Astrocyte (in vitro differentiated cells and primary cell): ENCODE measurements around the gene WIF1. TPM values are rescaled to one million over a fixed set of nuclear protein-coding genes. Genes with fewer than 3 reads are reported as not detected.

Source experiments
- DNase-seq: peaks from one replicate; pipeline ENCODE4 v3.0.0-alpha.2; 2010; ENCODE audit warnings: low read depth
- FAIRE-seq: peaks from 2 replicates; lab custom pipeline; 2011; peaks lifted over from hg19 to GRCh38; lab: Jason Lieb, UNC
- H2AFZ ChIP-seq: 2 replicates; pipeline ENCODE4 v1.6.0; 2012; ENCODE audit warnings: low read depth, low read length, inconsistent platforms
- H3K27ac ChIP-seq: 2 replicates; pipeline ENCODE4 v1.5.1; 2011; ENCODE audit warnings: low read depth, low read length, inconsistent platforms
- H3K27me3 ChIP-seq: 2 replicates; pipeline ENCODE4 v1.6.0; 2011; ENCODE audit warnings: low read length, inconsistent platforms; ENCODE audit not compliant: insufficient read depth
- H3K36me3 ChIP-seq: 2 replicates; pipeline ENCODE4 v1.5.1; 2011; ENCODE audit warnings: low read length, inconsistent platforms; ENCODE audit not compliant: insufficient read depth
- H3K4me1 ChIP-seq: 2 replicates; pipeline ENCODE4 v1.5.1; 2011; ENCODE audit warnings: low read length, inconsistent platforms; ENCODE audit not compliant: insufficient read depth
- H3K4me2 ChIP-seq: 2 replicates; pipeline ENCODE4 v1.6.0; 2012; ENCODE audit warnings: low read length, inconsistent platforms
- H3K4me3 ChIP-seq: 2 replicates; pipeline ENCODE4 v1.5.1; 2011; ENCODE audit warnings: low read depth, mild to moderate bottlenecking, low read length, inconsistent platforms; ENCODE audit not compliant: insufficient read depth
- H3K79me2 ChIP-seq: 2 replicates; pipeline ENCODE4 v1.6.0; 2012; ENCODE audit warnings: mild to moderate bottlenecking, low read length, inconsistent platforms; ENCODE audit not compliant: insufficient read depth
- H3K9ac ChIP-seq: 2 replicates; pipeline ENCODE4 v1.6.0; 2012; ENCODE audit warnings: mild to moderate bottlenecking, low read length, inconsistent platforms
- H3K9me3 ChIP-seq: 2 replicates; pipeline ENCODE4 v1.5.1; 2012; ENCODE audit warnings: low read depth, mild to moderate bottlenecking, low read length, inconsistent platforms; ENCODE audit not compliant: insufficient read depth
- H4K20me1 ChIP-seq: 2 replicates; pipeline ENCODE4 v1.6.0; 2012; ENCODE audit warnings: low read length, inconsistent platforms; ENCODE audit not compliant: insufficient read depth
- H3K27ac Mint-ChIP-seq: one replicate; pipeline ENCODE4 v1.8.0; 2021; ENCODE audit warnings: mild to moderate bottlenecking, mixed read lengths; ENCODE audit not compliant: unreplicated experiment
- H3K27me3 Mint-ChIP-seq: one replicate; pipeline ENCODE4 v1.8.0; 2021; ENCODE audit warnings: low read depth, mixed read lengths; ENCODE audit not compliant: unreplicated experiment
- H3K36me3 Mint-ChIP-seq: one replicate; pipeline ENCODE4 v1.8.0; 2021; ENCODE audit warnings: low read depth, mixed read lengths; ENCODE audit not compliant: unreplicated experiment
- H3K4me1 Mint-ChIP-seq: one replicate; pipeline ENCODE4 v1.8.0; 2021; ENCODE audit warnings: low read depth, mixed read lengths; ENCODE audit not compliant: unreplicated experiment
- H3K4me3 Mint-ChIP-seq: one replicate; pipeline ENCODE4 v1.8.0; 2021; ENCODE audit warnings: mild to moderate bottlenecking, moderate library complexity, mixed read lengths; ENCODE audit not compliant: unreplicated experiment
- H3K9me3 Mint-ChIP-seq: one replicate; pipeline ENCODE4 v1.8.0; 2021; ENCODE audit warnings: mild to moderate bottlenecking, mixed read lengths; ENCODE audit not compliant: unreplicated experiment
- EZH2 ChIP-seq: IDR thresholded peaks from 2 replicates; pipeline ENCODE4 v1.6.1; 2012; ENCODE audit warnings: mild to moderate bottlenecking, low read length, inconsistent platforms; ENCODE audit not compliant: insufficient read depth
- total RNA-seq: library from RNA; stranded (reverse); gene quantifications from 2 replicates; pipeline ENCODE4 v1.2.1, GENCODE V29; 2021
- TF ChIP-seq, protein P1 (sequence below): IDR thresholded peaks from 2 replicates; pipeline ENCODE4 v1.5.1; 2011; ENCODE audit warnings: low read depth, mild to moderate bottlenecking, inconsistent platforms, low read length, moderate library complexity; ENCODE audit not compliant: insufficient read depth

Gene WIF1
- total RNA-seq, 1 donor from 2014 or later, result not detected

DNA sequence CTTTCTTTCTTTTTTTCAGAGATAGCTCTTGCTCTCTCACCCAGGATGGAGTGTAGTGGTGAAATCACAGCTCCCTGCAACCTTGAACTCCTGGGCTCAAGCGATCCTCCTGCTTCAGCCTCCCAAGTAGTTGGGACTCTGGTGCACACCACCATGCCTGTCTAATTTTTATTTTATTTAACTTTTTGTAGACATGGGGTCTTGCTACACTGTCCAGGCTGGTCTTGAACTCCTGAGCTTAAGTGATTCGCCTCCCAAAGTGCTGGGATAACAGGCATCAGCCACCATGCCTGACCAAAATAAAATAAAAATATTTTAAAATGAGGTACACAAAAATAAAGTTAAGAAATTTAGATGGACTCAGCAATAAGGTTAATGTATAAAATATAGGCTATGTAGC, 43.1 kb upstream of the WIF1 start:
- no peak for DNase-seq
- peaks cover 5% of the 10 kb centered on the region for H3K79me2 ChIP-seq
- Mint-ChIP-seq H3K4me3 (no peak overlapping the region), H3K36me3 (no peaks in the 10 kb centered on the region), H3K9me3 (no peaks in the 10 kb centered on the region), H3K27me3 (no peaks in the 10 kb centered on the region), H3K4me1 (peaks cover 5% of the 10 kb centered on the region), H3K27ac (no peak overlapping the region)
- no peaks in the 10 kb centered on the region for H4K20me1 ChIP-seq
- H3K4me3 ChIP-seq, result no peak overlapping the region
- H3K27me3 ChIP-seq, result peaks cover 6% of the 10 kb centered on the region
- no peak overlapping the region for H2AFZ ChIP-seq
- TF ChIP-seq EZH2, result no peak
- TF ChIP-seq, protein P1, sequence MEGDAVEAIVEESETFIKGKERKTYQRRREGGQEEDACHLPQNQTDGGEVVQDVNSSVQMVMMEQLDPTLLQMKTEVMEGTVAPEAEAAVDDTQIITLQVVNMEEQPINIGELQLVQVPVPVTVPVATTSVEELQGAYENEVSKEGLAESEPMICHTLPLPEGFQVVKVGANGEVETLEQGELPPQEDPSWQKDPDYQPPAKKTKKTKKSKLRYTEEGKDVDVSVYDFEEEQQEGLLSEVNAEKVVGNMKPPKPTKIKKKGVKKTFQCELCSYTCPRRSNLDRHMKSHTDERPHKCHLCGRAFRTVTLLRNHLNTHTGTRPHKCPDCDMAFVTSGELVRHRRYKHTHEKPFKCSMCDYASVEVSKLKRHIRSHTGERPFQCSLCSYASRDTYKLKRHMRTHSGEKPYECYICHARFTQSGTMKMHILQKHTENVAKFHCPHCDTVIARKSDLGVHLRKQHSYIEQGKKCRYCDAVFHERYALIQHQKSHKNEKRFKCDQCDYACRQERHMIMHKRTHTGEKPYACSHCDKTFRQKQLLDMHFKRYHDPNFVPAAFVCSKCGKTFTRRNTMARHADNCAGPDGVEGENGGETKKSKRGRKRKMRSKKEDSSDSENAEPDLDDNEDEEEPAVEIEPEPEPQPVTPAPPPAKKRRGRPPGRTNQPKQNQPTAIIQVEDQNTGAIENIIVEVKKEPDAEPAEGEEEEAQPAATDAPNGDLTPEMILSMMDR, result no peak
- H3K9ac ChIP-seq, result no peak overlapping the region
- peaks cover 3% of the 10 kb centered on the region for H3K4me1 ChIP-seq
- no peak overlapping the region for H3K27ac ChIP-seq
- no peaks in the 10 kb centered on the region for H3K9me3 ChIP-seq
- no peak for FAIRE-seq
- no peaks in the 10 kb centered on the region for H3K36me3 ChIP-seq
- H3K4me2 ChIP-seq, result no peak overlapping the region

DNA sequence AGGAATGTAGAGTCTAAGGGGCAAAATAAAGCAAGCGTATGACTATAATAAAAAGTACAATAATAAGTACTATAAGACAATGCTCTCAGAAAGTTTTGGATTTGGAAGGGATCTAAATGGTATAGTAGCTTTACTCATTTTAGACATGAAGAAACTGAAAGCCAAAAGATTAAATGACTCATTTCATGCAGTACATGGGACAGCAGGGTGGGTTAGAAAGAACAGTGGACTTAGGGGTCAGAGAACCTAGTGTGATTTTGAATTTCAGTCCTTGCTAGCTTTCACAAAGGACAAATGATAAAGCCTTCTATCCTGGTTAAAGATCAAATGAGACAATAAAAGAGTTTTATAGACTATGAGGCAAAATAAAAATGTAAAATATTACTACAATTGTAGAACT, 41.5 kb upstream of the WIF1 start:
- Mint-ChIP-seq H3K27me3 (no peaks in the 10 kb centered on the region), H3K4me1 (no peaks in the 10 kb centered on the region), H3K9me3 (no peaks in the 10 kb centered on the region), H3K36me3 (no peaks in the 10 kb centered on the region), H3K4me3 (no peak overlapping the region), H3K27ac (no peak overlapping the region)
- Histone ChIP-seq H3K4me2 (no peak overlapping the region), H3K9me3 (no peaks in the 10 kb centered on the region), H3K27ac (no peak overlapping the region), H3K27me3 (peaks cover 6% of the 10 kb centered on the region), H4K20me1 (no peaks in the 10 kb centered on the region), H3K4me3 (no peak overlapping the region), H3K9ac (no peak overlapping the region), H2AFZ (no peak overlapping the region), H3K4me1 (no peaks in the 10 kb centered on the region), H3K79me2 (no peaks in the 10 kb centered on the region), H3K36me3 (no peaks in the 10 kb centered on the region)
- DNase-seq (no peak), FAIRE-seq (no peak)
- TF ChIP-seq, protein P1, result no peak
- TF ChIP-seq EZH2, result no peak

DNA sequence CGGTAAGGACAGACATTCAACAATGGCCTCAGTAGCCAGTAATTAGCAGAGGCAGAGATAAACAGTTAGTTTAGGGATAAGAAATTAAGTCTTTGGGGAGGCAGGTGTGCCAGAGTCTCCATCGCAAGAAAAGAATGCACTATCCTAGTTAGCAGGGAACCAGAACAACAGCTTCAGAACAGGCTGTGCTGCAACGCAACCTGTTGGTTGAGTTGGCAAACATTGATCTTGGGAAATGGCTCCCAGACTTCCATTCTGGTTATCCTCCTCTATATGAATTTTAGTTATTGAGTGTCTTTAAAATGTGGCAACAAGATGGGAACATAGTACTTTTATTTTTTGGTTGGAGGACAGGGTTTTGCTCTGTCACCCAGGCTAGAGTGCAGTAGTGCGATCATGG, 36.0 kb upstream of the WIF1 start:
- no peak overlapping the region for H3K27ac ChIP-seq
- no peak overlapping the region for H2AFZ ChIP-seq
- no peaks in the 10 kb centered on the region for H3K4me1 ChIP-seq
- no peak overlapping the region for H3K9ac ChIP-seq
- H3K4me2 ChIP-seq, result no peak overlapping the region
- TF ChIP-seq, protein P1, result no peak
- no peak for TF ChIP-seq EZH2
- H4K20me1 ChIP-seq, result no peaks in the 10 kb centered on the region
- H3K27me3 ChIP-seq, result peaks cover 6% of the 10 kb centered on the region
- Mint-ChIP-seq H3K9me3 (no peaks in the 10 kb centered on the region), H3K27me3 (no peaks in the 10 kb centered on the region), H3K36me3 (no peaks in the 10 kb centered on the region), H3K4me3 (no peak overlapping the region), H3K4me1 (peaks cover 5% of the 10 kb centered on the region), H3K27ac (no peak overlapping the region)
- no peaks in the 10 kb centered on the region for H3K36me3 ChIP-seq
- DNase-seq (no peak), FAIRE-seq (no peak)
- H3K79me2 ChIP-seq, result no peaks in the 10 kb centered on the region
- no peaks in the 10 kb centered on the region for H3K9me3 ChIP-seq
- no peak overlapping the region for H3K4me3 ChIP-seq
